ENCODE data around the gene COL4A4. TPM values are rescaled to one million over a fixed set of nuclear protein-coding genes. Genes with fewer than 3 reads are reported as not detected.
A peak's percentile ranks its signal among the peaks of the same experiment; 100 is the strongest.
"Not testable (repeated sequence)": the region's sequence is repeated elsewhere in the genome, so short reads cannot be mapped to it uniquely, and the experiment has no call there.

Gene COL4A4
- total and polyA plus RNA-seq, 2 experiments from 2014 or later = 0.47 to 3.0 TPM

- WGBS (ENCODE audit: low lambda C conversion rate, missing lambda C conversion rate) = 96% methylated on average over 12 of the region's 12 CpGs
Observed at GRCh38 chr2:227177592-227178336, 13.8 kb upstream of the COL4A4 start.

DNA sequence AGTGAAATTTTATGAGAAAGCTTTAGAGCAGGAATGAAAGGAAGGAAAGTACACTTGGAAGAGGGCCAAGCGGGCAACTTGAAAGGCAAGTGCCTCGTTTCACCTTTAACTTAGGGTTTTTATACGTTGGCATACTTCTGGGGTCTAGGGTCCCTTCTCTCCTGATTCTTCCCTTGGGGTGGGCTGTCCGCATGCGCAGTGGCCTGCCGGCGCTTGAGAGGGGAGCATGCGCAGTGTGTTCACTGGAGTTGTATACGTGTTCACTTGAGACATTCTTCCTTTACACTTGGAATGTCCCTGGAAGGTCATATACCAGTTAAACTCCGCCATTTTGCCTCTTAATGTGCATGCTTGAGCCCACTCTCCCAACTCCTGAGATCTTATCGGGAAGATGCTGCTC is 7.8 kb upstream of the COL4A4 start:
- H3K9me3 ChIP-seq (ENCODE audit: low read depth); H2AFZ ChIP-seq; H3K4me3 ChIP-seq; H3K79me2 ChIP-seq; DNase-seq (ENCODE audit: low spot score); H3K4me1 ChIP-seq (ENCODE audit: insufficient read depth); H3K4me2 ChIP-seq; H3K27ac ChIP-seq; H3K36me3 ChIP-seq (replicated peaks; ENCODE audit: insufficient read depth, low read depth); H4K20me1 ChIP-seq (ENCODE audit: insufficient read depth, poor library complexity, severe bottlenecking); H3K9me2 ChIP-seq (replicated peaks; ENCODE audit: insufficient read depth): not testable (repeated sequence)
- WGBS (ENCODE audit: low lambda C conversion rate, missing lambda C conversion rate) = 89% methylated on average over 11 of the region's 11 CpGs
- H3K27me3 ChIP-seq = peaks cover 14% of the 10 kb centered on the region

More at GRCh38 chr2:227177592-227178336, 13.8 kb upstream of the COL4A4 start:
- H2AFZ ChIP-seq = no peak overlapping the region
- no peaks in the 10 kb centered on the region for H3K79me2 ChIP-seq
- no peaks in the 10 kb centered on the region for H3K27me3 ChIP-seq
- H3K9me3 ChIP-seq (ENCODE audit: low read depth) = no peaks in the 10 kb centered on the region
- no peaks in the 10 kb centered on the region for H4K20me1 ChIP-seq (ENCODE audit: insufficient read depth, poor library complexity, severe bottlenecking)
- no peak for DNase-seq (ENCODE audit: low spot score)
- H3K4me1 ChIP-seq (ENCODE audit: insufficient read depth) = no peaks in the 10 kb centered on the region
- H3K4me3 ChIP-seq = no peak overlapping the region
- H3K9me2 ChIP-seq (replicated peaks; ENCODE audit: insufficient read depth) = no peaks in the 10 kb centered on the region
- no peak for TF ChIP-seq EZH2phosphoT487 (IDR thresholded peaks at IDR 0.05; ENCODE audit: low read depth, severe bottlenecking, unreplicated experiment)
- TF ChIP-seq, protein P1, sequence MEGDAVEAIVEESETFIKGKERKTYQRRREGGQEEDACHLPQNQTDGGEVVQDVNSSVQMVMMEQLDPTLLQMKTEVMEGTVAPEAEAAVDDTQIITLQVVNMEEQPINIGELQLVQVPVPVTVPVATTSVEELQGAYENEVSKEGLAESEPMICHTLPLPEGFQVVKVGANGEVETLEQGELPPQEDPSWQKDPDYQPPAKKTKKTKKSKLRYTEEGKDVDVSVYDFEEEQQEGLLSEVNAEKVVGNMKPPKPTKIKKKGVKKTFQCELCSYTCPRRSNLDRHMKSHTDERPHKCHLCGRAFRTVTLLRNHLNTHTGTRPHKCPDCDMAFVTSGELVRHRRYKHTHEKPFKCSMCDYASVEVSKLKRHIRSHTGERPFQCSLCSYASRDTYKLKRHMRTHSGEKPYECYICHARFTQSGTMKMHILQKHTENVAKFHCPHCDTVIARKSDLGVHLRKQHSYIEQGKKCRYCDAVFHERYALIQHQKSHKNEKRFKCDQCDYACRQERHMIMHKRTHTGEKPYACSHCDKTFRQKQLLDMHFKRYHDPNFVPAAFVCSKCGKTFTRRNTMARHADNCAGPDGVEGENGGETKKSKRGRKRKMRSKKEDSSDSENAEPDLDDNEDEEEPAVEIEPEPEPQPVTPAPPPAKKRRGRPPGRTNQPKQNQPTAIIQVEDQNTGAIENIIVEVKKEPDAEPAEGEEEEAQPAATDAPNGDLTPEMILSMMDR (IDR thresholded peaks at IDR 0.05; ENCODE audit: poor library complexity) = no peak
- no peak for TF ChIP-seq EZH2 (IDR thresholded peaks at IDR 0.05; ENCODE audit: borderline replicate concordance)
- H3K27ac ChIP-seq = no peak overlapping the region
- no peak overlapping the region for H3K4me2 ChIP-seq
- H3K36me3 ChIP-seq (replicated peaks; ENCODE audit: insufficient read depth, low read depth) = no peaks in the 10 kb centered on the region

GRCh38 chr2:227164763-227165291 is 822 bp upstream of the COL4A4 start:
- TF ChIP-seq EZH2phosphoT487 (IDR thresholded peaks at IDR 0.05; ENCODE audit: low read depth, severe bottlenecking, unreplicated experiment) (no peak), EZH2 (IDR thresholded peaks at IDR 0.05; ENCODE audit: borderline replicate concordance) (peak; percentile 69)
- H3K27me3 ChIP-seq = peaks cover 82% of the 10 kb centered on the region

GRCh38 chr2:227163485-227163997 is 464 bp downstream of the COL4A4 start:
- peak overlapping the region; percentile 74 for H3K4me3 ChIP-seq
- no peaks in the 10 kb centered on the region for H3K79me2 ChIP-seq
- H3K4me1 ChIP-seq (ENCODE audit: insufficient read depth) = peaks cover 6% of the 10 kb centered on the region
- no peak for DNase-seq (ENCODE audit: low spot score)
- no peak overlapping the region for H3K27ac ChIP-seq
- no peaks in the 10 kb centered on the region for H4K20me1 ChIP-seq (ENCODE audit: insufficient read depth, poor library complexity, severe bottlenecking)
- 3% methylated on average over 19 of the region's 20 CpGs for WGBS (ENCODE audit: low lambda C conversion rate, missing lambda C conversion rate)
- no peaks in the 10 kb centered on the region for H3K36me3 ChIP-seq (replicated peaks; ENCODE audit: insufficient read depth, low read depth)
- peak overlapping the region; percentile 99 for H3K4me2 ChIP-seq
- H3K9me2 ChIP-seq (replicated peaks; ENCODE audit: insufficient read depth) = no peaks in the 10 kb centered on the region
- peak overlapping the region; percentile 71 for H2AFZ ChIP-seq
- peaks cover 87% of the 10 kb centered on the region for H3K27me3 ChIP-seq
- H3K9me3 ChIP-seq (ENCODE audit: low read depth) = no peaks in the 10 kb centered on the region
- TF ChIP-seq EZH2phosphoT487 (IDR thresholded peaks at IDR 0.05; ENCODE audit: low read depth, severe bottlenecking, unreplicated experiment) (no peak), EZH2 (IDR thresholded peaks at IDR 0.05; ENCODE audit: borderline replicate concordance) (no peak)
- TF ChIP-seq, protein P1 (IDR thresholded peaks at IDR 0.05; ENCODE audit: poor library complexity) = no peak

More at GRCh38 chr2:227164763-227165291, 822 bp upstream of the COL4A4 start:
- 3% methylated on average over 24 of the region's 38 CpGs for WGBS (ENCODE audit: low lambda C conversion rate, missing lambda C conversion rate)
- peak overlapping the region; percentile 74 for H3K4me3 ChIP-seq
- H3K27ac ChIP-seq = no peak overlapping the region
- peaks cover 6% of the 10 kb centered on the region for H3K4me1 ChIP-seq (ENCODE audit: insufficient read depth)
- no peaks in the 10 kb centered on the region for H3K9me3 ChIP-seq (ENCODE audit: low read depth)
- peak; percentile 24 for DNase-seq (ENCODE audit: low spot score)
- H3K79me2 ChIP-seq = no peaks in the 10 kb centered on the region
- H3K4me2 ChIP-seq = peak overlapping the region; percentile 99
- no peaks in the 10 kb centered on the region for H3K36me3 ChIP-seq (replicated peaks; ENCODE audit: insufficient read depth, low read depth)
- no peaks in the 10 kb centered on the region for H4K20me1 ChIP-seq (ENCODE audit: insufficient read depth, poor library complexity, severe bottlenecking)
- peak overlapping the region; percentile 71 for H2AFZ ChIP-seq
- no peaks in the 10 kb centered on the region for H3K9me2 ChIP-seq (replicated peaks; ENCODE audit: insufficient read depth)
